Measurements from ENCODE around the gene APLP2.
"Not testable (repeated sequence)": the region's sequence is repeated elsewhere in the genome, so short reads cannot be mapped to it uniquely, and the experiment has no call there.

The APLP2 gene

GRCh38 chr11:130061017-130061416 lies 8.7 kb upstream of the APLP2 start:
- DNase-seq = no peak

- no peak for DNase-seq
Measured at GRCh38 chr11:130062026-130062425, 7.7 kb upstream of the APLP2 start.

- DNase-seq = no peak
Measured at GRCh38 chr11:130063451-130063850, 6.2 kb upstream of the APLP2 start.

- DNase-seq = no peak
Measured at GRCh38 chr11:130064596-130064995, 5.1 kb upstream of the APLP2 start.

GRCh38 chr11:130066338-130066737 lies 3.4 kb upstream of the APLP2 start:
- no peak for DNase-seq

- DNase-seq = no peak
Measured at GRCh38 chr11:130068546-130068985, 1.1 kb upstream of the APLP2 start.

GRCh38 chr11:130068986-130069658 lies 572 bp upstream of the APLP2 start:
- peak; percentile 79 for DNase-seq

- no peak for DNase-seq
Measured at GRCh38 chr11:130070109-130070845, 583 bp downstream of the APLP2 start.

- no peak for DNase-seq
Measured at GRCh38 chr11:130070846-130071200, 1.1 kb downstream of the APLP2 start.

- DNase-seq = no peak
Measured at GRCh38 chr11:130071211-130071712, 1.6 kb downstream of the APLP2 start.

GRCh38 chr11:130074736-130075135 lies 5.0 kb downstream of the APLP2 start:
- no peak for DNase-seq

GRCh38 chr11:130076778-130077481 lies 7.2 kb downstream of the APLP2 start:
- DNase-seq = no peak

GRCh38 chr11:130077671-130078070 lies 8.0 kb downstream of the APLP2 start:
- DNase-seq = no peak

GRCh38 chr11:130078080-130078479 lies 8.4 kb downstream of the APLP2 start:
- DNase-seq = no peak

- DNase-seq = no peak
Measured at GRCh38 chr11:130085671-130086290, 16.1 kb downstream of the APLP2 start.

GRCh38 chr11:130086669-130087068 lies 17.0 kb downstream of the APLP2 start:
- DNase-seq = no peak

- DNase-seq = no peak
Measured at GRCh38 chr11:130087294-130087926, 17.7 kb downstream of the APLP2 start.

GRCh38 chr11:130088217-130088616 lies 18.5 kb downstream of the APLP2 start:
- no peak for DNase-seq

GRCh38 chr11:130088919-130089673 lies 19.4 kb downstream of the APLP2 start:
- DNase-seq = no peak

GRCh38 chr11:130089674-130090073 lies 20.0 kb downstream of the APLP2 start:
- DNase-seq = no peak

- not testable (repeated sequence) for DNase-seq
Measured at GRCh38 chr11:130090517-130090916, 20.8 kb downstream of the APLP2 start.

- DNase-seq = not testable (repeated sequence)
Measured at GRCh38 chr11:130091169-130091568, 21.5 kb downstream of the APLP2 start.
